IMR-90 (cell line): ENCODE data around the gene ATP1B2. TPM values are rescaled to one million over a fixed set of nuclear protein-coding genes. Genes with fewer than 3 reads are reported as not detected.

Source experiments
- ATAC-seq: fragments of 200-7000 bp; cut with Tn5 transposase; 2 replicates; pipeline ENCODE4 v1.9.1; 2020; ENCODE audit warnings: low read depth, mild to moderate bottlenecking, moderate library complexity
- BruUV-seq: library from RNA; stranded (reverse); fragments of 400-500 nt; replicated peaks from 2 replicates; lab custom pipeline; 2021; lab: Mats Ljungman, UMichigan
- CTCF ChIA-PET: fragments of 300-600 bp; formaldehyde crosslinking; extraction: SDS; loops from one replicate; lab custom pipeline; 2021; ENCODE audit warnings: antibody characterized with exemption; lab: Yijun Ruan, JAX
- POLR2A ChIA-PET: fragments of 300-600 bp; sonication (Branson Sonifier 250); formaldehyde crosslinking; loops from one replicate; lab custom pipeline; 2022; ENCODE audit warnings: antibody characterized with exemption; ENCODE audit not compliant: unreplicated experiment; lab: Charles Lee
- DNase-seq: peaks from one replicate; pipeline ENCODE4 v3.0.0; 2013
- H2AFZ ChIP-seq: replicated peaks from 2 replicates; pipeline ENCODE3; 2013; ENCODE audit warnings: low read length, mild to moderate bottlenecking; ENCODE audit not compliant: poor library complexity
- H2AK5ac ChIP-seq: 2 replicates; pipeline ENCODE4 v1.6.1; 2013; ENCODE audit warnings: low read depth, low read length, inconsistent platforms
- H2AK9ac ChIP-seq: replicated peaks from 2 replicates; pipeline ENCODE3; 2013; ENCODE audit warnings: mild to moderate bottlenecking, low read depth, low read length, moderate library complexity; ENCODE audit not compliant: poor library complexity
- H2BK120ac ChIP-seq: 2 replicates; pipeline ENCODE4 v1.6.1; 2013; ENCODE audit warnings: low read depth, low read length, inconsistent platforms
- H2BK15ac ChIP-seq: 3 replicates; pipeline ENCODE4 v1.6.1; 2013; ENCODE audit warnings: low read depth, low read length, inconsistent platforms
- H2BK20ac ChIP-seq: 2 replicates; pipeline ENCODE4 v1.6.1; 2013; ENCODE audit warnings: low read depth, mild to moderate bottlenecking, inconsistent platforms, low read length, moderate library complexity
- H2BK5ac ChIP-seq: 2 replicates; pipeline ENCODE4 v1.6.1; 2013; ENCODE audit warnings: mild to moderate bottlenecking, low read depth, low read length, inconsistent platforms; ENCODE audit not compliant: poor library complexity, severe bottlenecking
- H3K14ac ChIP-seq: replicated peaks from 2 replicates; pipeline ENCODE4 v1.6.1; 2013; ENCODE audit warnings: low read depth, low read length, inconsistent platforms
- H3K18ac ChIP-seq: 2 replicates; pipeline ENCODE4 v1.6.1; 2013; ENCODE audit warnings: low read depth, low read length, control low read depth
- H3K23ac ChIP-seq: 2 replicates; pipeline ENCODE4 v1.6.1; 2013; ENCODE audit warnings: low read depth, low read length, inconsistent platforms
- H3K27ac ChIP-seq: 2 replicates; pipeline ENCODE4 v1.5.1; 2013; ENCODE audit warnings: mild to moderate bottlenecking, control low read depth, low read length; ENCODE audit not compliant: insufficient read depth
- H3K27me3 ChIP-seq: 2 replicates; pipeline ENCODE4 v1.6.1; 2013; ENCODE audit warnings: low read length; ENCODE audit not compliant: control insufficient read depth, insufficient read depth
- H3K36me3 ChIP-seq: 2 replicates; pipeline ENCODE4 v1.6.1; 2013; ENCODE audit warnings: low read length, mixed read lengths; ENCODE audit not compliant: control insufficient read depth, insufficient read depth
- H3K4ac ChIP-seq: 2 replicates; pipeline ENCODE4 v1.6.1; 2013; ENCODE audit warnings: low read depth, low read length, inconsistent platforms
- H3K4me1 ChIP-seq: 2 replicates; pipeline ENCODE4 v1.6.1; 2013; ENCODE audit warnings: low read length, mixed read lengths; ENCODE audit not compliant: control insufficient read depth, insufficient read depth
- H3K4me2 ChIP-seq: 2 replicates; pipeline ENCODE4 v1.6.1; 2013; ENCODE audit warnings: low read depth, mild to moderate bottlenecking, control low read depth, low read length, moderate library complexity
- H3K4me3 ChIP-seq: 2 replicates; pipeline ENCODE4 v1.5.1; 2013; ENCODE audit warnings: low read depth, mild to moderate bottlenecking, control low read depth, low read length, moderate library complexity; ENCODE audit not compliant: insufficient read depth
- H3K56ac ChIP-seq: 2 replicates; pipeline ENCODE4 v1.6.1; 2013; ENCODE audit warnings: low read length, inconsistent platforms; ENCODE audit not compliant: insufficient read depth; ENCODE audit errors: extremely low read depth
- H3K79me1 ChIP-seq, 2 experiments: 2 replicates each; pipeline ENCODE4 v1.6.1; 2013; ENCODE audit warnings: low read length in 2 of 2, inconsistent platforms in 1 of 2, low read depth in 1 of 2
- H3K9ac ChIP-seq: 2 replicates; pipeline ENCODE4 v1.6.1; 2013; ENCODE audit warnings: low read depth, low read length, control low read depth
- H3K9me1 ChIP-seq: 2 replicates; pipeline ENCODE4 v1.6.1; 2013; ENCODE audit warnings: low read length, inconsistent platforms; ENCODE audit not compliant: insufficient read depth
- H3K9me3 ChIP-seq: 2 replicates; pipeline ENCODE4 v1.6.1; 2013; ENCODE audit warnings: low read length; ENCODE audit not compliant: control insufficient read depth, insufficient read depth
- H4K20me1 ChIP-seq: 2 replicates; pipeline ENCODE4 v1.6.1; 2013; ENCODE audit warnings: low read length, inconsistent platforms; ENCODE audit not compliant: insufficient read depth
- H4K5ac ChIP-seq: 2 replicates; pipeline ENCODE4 v1.6.1; 2013; ENCODE audit warnings: mild to moderate bottlenecking, low read depth, low read length, control low read depth
- H4K8ac ChIP-seq, 2 experiments: 2 replicates each; pipeline ENCODE4 v1.6.1; 2013; ENCODE audit warnings: low read depth in 2 of 2, low read length in 2 of 2, control low read depth in 1 of 2, inconsistent platforms in 1 of 2
- H4K91ac ChIP-seq: 2 replicates; pipeline ENCODE4 v1.6.1; 2013; ENCODE audit warnings: low read depth, low read length, inconsistent platforms; ENCODE audit not compliant: insufficient read depth
- CEBPB ChIP-seq: IDR thresholded peaks from 2 replicates; pipeline ENCODE4 v1.6.1; 2012; ENCODE audit warnings: low read depth, low read length, improper control_type of control experiment
- FOS ChIP-seq: fragments of 150-350 bp; IDR thresholded peaks from 2 replicates; pipeline ENCODE4 v1.6.1; 2016; ENCODE audit warnings: low read depth, low read length
- MAFK ChIP-seq: IDR thresholded peaks from 2 replicates; pipeline ENCODE4 v1.6.1; 2012; ENCODE audit warnings: low read depth, low read length, improper control_type of control experiment
- MAZ ChIP-seq: IDR thresholded peaks from 2 replicates; pipeline ENCODE4 v1.6.1; 2012; ENCODE audit warnings: low read depth, mild to moderate bottlenecking, low read length, improper control_type of control experiment, moderate library complexity, borderline replicate concordance
- RCOR1 ChIP-seq: IDR thresholded peaks from 2 replicates; pipeline ENCODE4 v1.6.1; 2012; ENCODE audit warnings: mild to moderate bottlenecking, low read length, improper control_type of control experiment; ENCODE audit not compliant: insufficient replicate concordance
- SMC3 ChIP-seq: fragments of 150-350 bp; IDR thresholded peaks from 2 replicates; pipeline ENCODE4 v1.6.1; 2016; ENCODE audit warnings: low read depth, mild to moderate bottlenecking, antibody characterized with exemption, low read length, moderate library complexity
- WGBS, 2 experiments: methylation state at CpG; one replicate each; pipeline versions ENCODE4 v1.1.5 to v1.1.7; 2013; ENCODE audit warnings: missing lambda C conversion rate in 2 of 2; ENCODE audit not compliant: insufficient read length in 1 of 2; ENCODE audit errors: extremely low coverage in 2 of 2; 5-methylcytosine and 5-hydroxymethylcytosine counted together
- dilution Hi-C: fragments of 300-500 bp; cut with HindIII; formaldehyde crosslinking; loops from one replicate; pipeline ENCODE4 v1.14.3; 2018; ENCODE audit warnings: low sequenced_read_pairs; ENCODE audit not compliant: unreplicated experiment
- in situ Hi-C: fragments of 300-500 bp; cut with MboI; formaldehyde crosslinking; loops from 3 replicates; pipeline ENCODE4 v1.14.3; 2019; ENCODE audit warnings: low sequenced_read_pairs, inconsistent platforms, mixed read lengths
- intact Hi-C: fragments of 100-400 bp; cut with micrococcal nuclease; formaldehyde crosslinking; loops from 2 replicates; pipeline ENCODE4 v1.10.0; 2022
- polyA plus RNA-seq, 3 experiments: library from polyadenylated mRNA; depleted of rRNA; stranded (reverse); fragments of >200 nt; gene quantifications; 2 replicates each; pipeline ENCODE4 v1.2.3, GENCODE V29; 2012; ENCODE audit warnings: low replicate concordance in 1 of 3
- total RNA-seq: library from RNA; depleted of rRNA; stranded (reverse); fragments of >200 nt; gene quantifications from 2 replicates; pipeline ENCODE4 v1.2.3, GENCODE V29; 2012
- TF ChIP-seq, protein P1 (sequence below): fragments of 150-350 bp; IDR thresholded peaks from 2 replicates; pipeline ENCODE4 v1.6.1; 2016; ENCODE audit warnings: low read depth, mild to moderate bottlenecking, low read length, moderate library complexity, borderline replicate concordance
- TF ChIP-seq, protein P2 (sequence below): conservative IDR thresholded peaks from 2 replicates; pipeline ENCODE4 v1.5.1; 2012; ENCODE audit warnings: mild to moderate bottlenecking, low read depth, low read length, improper control_type of control experiment

ATP1B2 gene
- total and polyA plus RNA-seq, 2 of the 4 experiments (the other 2 are of a cell fraction) = 0.02 TPM; not detected in 1

DNA sequence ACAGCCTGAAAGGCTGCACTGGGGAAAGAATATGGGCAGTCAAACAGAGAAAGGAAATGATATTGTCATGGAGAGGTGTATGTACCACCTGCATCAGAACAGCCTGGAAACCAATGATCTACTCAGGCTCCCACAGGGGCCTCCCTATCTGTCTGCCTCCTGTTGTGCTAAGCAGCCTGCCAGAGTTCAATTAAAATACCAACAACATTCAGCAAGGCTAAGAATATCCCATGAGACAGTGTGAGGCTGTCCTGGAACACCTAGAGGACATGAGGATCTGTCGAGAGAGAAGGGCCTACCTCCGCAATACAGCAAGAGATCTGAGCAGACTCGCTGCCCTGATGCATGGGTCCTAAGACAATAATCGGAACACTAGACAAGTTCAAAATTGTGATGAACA lies 44.4 kb upstream of the ATP1B2 start:
- Histone ChIP-seq H3K4me2 (no peak overlapping the region), H4K8ac (no peak overlapping the region), H3K9me1 (peaks cover 7% of the 10 kb centered on the region; the same call in 1 of the 2 replicates), H4K5ac (no peak overlapping the region), H4K91ac (no peak overlapping the region), H3K23ac (no peak overlapping the region), H3K36me3 (peaks cover 38% of the 10 kb centered on the region), H3K4ac (no peak overlapping the region), H3K9me3 (no peaks in the 10 kb centered on the region), H3K56ac (no peak overlapping the region), H3K4me3 (no peak overlapping the region), H3K14ac (no peak overlapping the region), H4K20me1 (peaks cover 37% of the 10 kb centered on the region), H2BK120ac (no peak overlapping the region), H2AFZ (no peak overlapping the region), H2AK5ac (no peak overlapping the region), H3K4me1 (peaks cover 2% of the 10 kb centered on the region; the same call in 1 of the 2 replicates), H2BK5ac (no peak overlapping the region), H2BK15ac (no peak overlapping the region), H3K18ac (no peak overlapping the region), H3K9ac (no peak overlapping the region), H3K27me3 (no peaks in the 10 kb centered on the region), H2BK20ac (no peak overlapping the region), H3K27ac (no peak overlapping the region), H2AK9ac (no peak overlapping the region), H3K79me1 (peaks cover 46 to 54% of the 10 kb centered on the region in 2 experiments)
- POLR2A ChIA-PET = interaction anchor here (1.0 kb wide), 1 partner anchor 28 kb away, joined by 3 read pairs; no protein-coding TSS in a partner anchor
- ATAC-seq (no peak), DNase-seq (no peak)
- no TSS peak for BruUV-seq
- CTCF ChIA-PET = no interaction called here
- no peak for TF ChIP-seq MAZ
- no peak for TF ChIP-seq CEBPB
- TF ChIP-seq, protein P1, sequence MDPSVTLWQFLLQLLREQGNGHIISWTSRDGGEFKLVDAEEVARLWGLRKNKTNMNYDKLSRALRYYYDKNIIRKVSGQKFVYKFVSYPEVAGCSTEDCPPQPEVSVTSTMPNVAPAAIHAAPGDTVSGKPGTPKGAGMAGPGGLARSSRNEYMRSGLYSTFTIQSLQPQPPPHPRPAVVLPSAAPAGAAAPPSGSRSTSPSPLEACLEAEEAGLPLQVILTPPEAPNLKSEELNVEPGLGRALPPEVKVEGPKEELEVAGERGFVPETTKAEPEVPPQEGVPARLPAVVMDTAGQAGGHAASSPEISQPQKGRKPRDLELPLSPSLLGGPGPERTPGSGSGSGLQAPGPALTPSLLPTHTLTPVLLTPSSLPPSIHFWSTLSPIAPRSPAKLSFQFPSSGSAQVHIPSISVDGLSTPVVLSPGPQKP = no peak
- no peak for TF ChIP-seq RCOR1
- TF ChIP-seq MAFK = no peak
- no peak for TF ChIP-seq SMC3
- TF ChIP-seq FOS = no peak
- TF ChIP-seq, protein P2, sequence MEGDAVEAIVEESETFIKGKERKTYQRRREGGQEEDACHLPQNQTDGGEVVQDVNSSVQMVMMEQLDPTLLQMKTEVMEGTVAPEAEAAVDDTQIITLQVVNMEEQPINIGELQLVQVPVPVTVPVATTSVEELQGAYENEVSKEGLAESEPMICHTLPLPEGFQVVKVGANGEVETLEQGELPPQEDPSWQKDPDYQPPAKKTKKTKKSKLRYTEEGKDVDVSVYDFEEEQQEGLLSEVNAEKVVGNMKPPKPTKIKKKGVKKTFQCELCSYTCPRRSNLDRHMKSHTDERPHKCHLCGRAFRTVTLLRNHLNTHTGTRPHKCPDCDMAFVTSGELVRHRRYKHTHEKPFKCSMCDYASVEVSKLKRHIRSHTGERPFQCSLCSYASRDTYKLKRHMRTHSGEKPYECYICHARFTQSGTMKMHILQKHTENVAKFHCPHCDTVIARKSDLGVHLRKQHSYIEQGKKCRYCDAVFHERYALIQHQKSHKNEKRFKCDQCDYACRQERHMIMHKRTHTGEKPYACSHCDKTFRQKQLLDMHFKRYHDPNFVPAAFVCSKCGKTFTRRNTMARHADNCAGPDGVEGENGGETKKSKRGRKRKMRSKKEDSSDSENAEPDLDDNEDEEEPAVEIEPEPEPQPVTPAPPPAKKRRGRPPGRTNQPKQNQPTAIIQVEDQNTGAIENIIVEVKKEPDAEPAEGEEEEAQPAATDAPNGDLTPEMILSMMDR = no peak
- WGBS, 2 experiments = no CpG with 5 or more reads among the region's 4 CpGs
- in situ Hi-C loops (no loop called here), intact Hi-C loops (no loop called here), dilution Hi-C loops (no loop called here)
